Neuronal stem cell (in vitro differentiated cells): ENCODE data around the gene ZNF81. TPM values are rescaled to one million over a fixed set of nuclear protein-coding genes. Genes with fewer than 3 reads are reported as not detected.
A peak's percentile ranks its signal among the peaks of the same experiment; 100 is the strongest.

Experiments
- DNase-seq: peaks from one replicate; pipeline ENCODE4 v3.0.0-alpha.2; 2013; ENCODE audit warnings: low spot score
- H2AFZ ChIP-seq: one replicate; pipeline ENCODE4 v1.6.1; 2013; ENCODE audit warnings: mild to moderate bottlenecking, low read length, inconsistent platforms
- H2AK5ac ChIP-seq: 2 replicates; pipeline ENCODE4 v1.6.1; 2013; ENCODE audit warnings: low read depth, mild to moderate bottlenecking, inconsistent platforms, low read length, moderate library complexity, mixed read lengths
- H2BK120ac ChIP-seq: 2 replicates; pipeline ENCODE4 v1.6.1; 2013; ENCODE audit warnings: low read depth, mild to moderate bottlenecking, inconsistent platforms, low read length, moderate library complexity, mixed read lengths
- H2BK12ac ChIP-seq: one replicate; pipeline ENCODE4 v1.6.1; 2013; ENCODE audit warnings: low read length, inconsistent platforms
- H2BK15ac ChIP-seq: 2 replicates; pipeline ENCODE4 v1.6.1; 2013; ENCODE audit warnings: mild to moderate bottlenecking, low read length, inconsistent platforms, mixed read lengths
- H2BK5ac ChIP-seq: one replicate; pipeline ENCODE4 v1.6.1; 2013; ENCODE audit warnings: inconsistent platforms, mild to moderate bottlenecking, low read length, moderate library complexity
- H3K14ac ChIP-seq: one replicate; pipeline ENCODE4 v1.6.1; 2013; ENCODE audit warnings: low read length, inconsistent platforms
- H3K18ac ChIP-seq: 2 replicates; pipeline ENCODE4 v1.6.1; 2013; ENCODE audit warnings: low read length, inconsistent platforms
- H3K23ac ChIP-seq: 2 replicates; pipeline ENCODE4 v1.6.1; 2013; ENCODE audit warnings: low read depth, mild to moderate bottlenecking, mixed read lengths, low read length, inconsistent platforms; ENCODE audit not compliant: poor library complexity
- H3K27ac ChIP-seq: replicated peaks from 3 replicates; pipeline ENCODE4 v1.5.1; 2013; ENCODE audit warnings: low read length, inconsistent platforms
- H3K27me3 ChIP-seq, 3 experiments: 2 replicates each; pipeline ENCODE4 v1.6.1; 2013; ENCODE audit warnings: low read length in 3 of 3, mild to moderate bottlenecking in 2 of 3, inconsistent platforms in 1 of 3, low read depth in 1 of 3, mixed read lengths in 1 of 3, moderate library complexity in 1 of 3; ENCODE audit not compliant: control insufficient read depth in 3 of 3, insufficient read depth in 3 of 3
- H3K36me3 ChIP-seq, 2 donors: replicated peaks in 1 of 2; 2 replicates each; pipeline ENCODE4 v1.6.1; 2013; ENCODE audit warnings: low read length in 2 of 2; ENCODE audit not compliant: control insufficient read depth in 2 of 2, insufficient read depth in 2 of 2
- H3K4ac ChIP-seq: 2 replicates; pipeline ENCODE4 v1.6.1; 2013; ENCODE audit warnings: inconsistent platforms, mild to moderate bottlenecking, low read length, moderate library complexity
- H3K4me1 ChIP-seq, 2 donors: 1 replicate in 1 of 2; 2 replicates in 1 of 2; pipeline ENCODE4 v1.6.1; 2013; ENCODE audit warnings: low read length in 2 of 2, low read depth in 1 of 2; ENCODE audit not compliant: control insufficient read depth in 2 of 2, insufficient read depth in 1 of 2
- H3K4me2 ChIP-seq: one replicate; pipeline ENCODE4 v1.6.1; 2013; ENCODE audit warnings: mild to moderate bottlenecking, low read length, inconsistent platforms; ENCODE audit not compliant: insufficient read depth, poor library complexity, severe bottlenecking
- H3K4me3 ChIP-seq, 2 donors: 2 replicates each; pipeline ENCODE4 v1.5.1; 2013; ENCODE audit warnings: low read length in 2 of 2, mild to moderate bottlenecking in 2 of 2, inconsistent platforms in 1 of 2, moderate library complexity in 1 of 2
- H3K79me1 ChIP-seq: one replicate; pipeline ENCODE4 v1.6.1; 2013; ENCODE audit warnings: low read depth, mild to moderate bottlenecking, inconsistent platforms, low read length, moderate library complexity
- H3K9ac ChIP-seq: one replicate; pipeline ENCODE4 v1.6.1; 2013; ENCODE audit warnings: mild to moderate bottlenecking, low read depth, low read length, inconsistent platforms; ENCODE audit not compliant: poor library complexity
- H3K9me3 ChIP-seq, 2 donors: replicated peaks in 1 of 2; 2 replicates each; pipeline versions ENCODE3 to v1.6.1; 2013; ENCODE audit warnings: low read length in 2 of 2, mild to moderate bottlenecking in 2 of 2, inconsistent platforms in 1 of 2, low read depth in 1 of 2, mixed read lengths in 1 of 2, moderate library complexity in 1 of 2; ENCODE audit not compliant: control insufficient read depth in 2 of 2, insufficient read depth in 1 of 2
- H4K8ac ChIP-seq: one replicate; pipeline ENCODE4 v1.6.1; 2013; ENCODE audit warnings: low read depth, mild to moderate bottlenecking, inconsistent platforms, low read length, moderate library complexity
- H4K91ac ChIP-seq: one replicate; pipeline ENCODE4 v1.6.1; 2013; ENCODE audit warnings: low read length, low read depth, mild to moderate bottlenecking, inconsistent platforms; ENCODE audit not compliant: poor library complexity
- WGBS, 2 donors: extraction: QIAGEN DNeasy Blood & Tissue Kit; methylation state at CpG; one replicate each; pipeline ENCODE4 v1.1.7; 2013; ENCODE audit warnings: missing lambda C conversion rate in 2 of 2, mixed read lengths in 1 of 2; ENCODE audit not compliant: insufficient read length in 2 of 2, insufficient replicate concordance in 1 of 2; ENCODE audit errors: extremely low coverage in 2 of 2; 5-methylcytosine and 5-hydroxymethylcytosine counted together
- polyA plus RNA-seq, 2 experiments: library from polyadenylated mRNA; stranded (reverse); fragments of 200-250 nt; gene quantifications; one replicate each; pipeline ENCODE4 v1.2.3, GENCODE V29; 2013

Gene ZNF81
- polyA plus RNA-seq (2013, experiment 1 of 2) = 3.8 TPM
- polyA plus RNA-seq (2013, experiment 2 of 2) = 4.3 TPM

DNA sequence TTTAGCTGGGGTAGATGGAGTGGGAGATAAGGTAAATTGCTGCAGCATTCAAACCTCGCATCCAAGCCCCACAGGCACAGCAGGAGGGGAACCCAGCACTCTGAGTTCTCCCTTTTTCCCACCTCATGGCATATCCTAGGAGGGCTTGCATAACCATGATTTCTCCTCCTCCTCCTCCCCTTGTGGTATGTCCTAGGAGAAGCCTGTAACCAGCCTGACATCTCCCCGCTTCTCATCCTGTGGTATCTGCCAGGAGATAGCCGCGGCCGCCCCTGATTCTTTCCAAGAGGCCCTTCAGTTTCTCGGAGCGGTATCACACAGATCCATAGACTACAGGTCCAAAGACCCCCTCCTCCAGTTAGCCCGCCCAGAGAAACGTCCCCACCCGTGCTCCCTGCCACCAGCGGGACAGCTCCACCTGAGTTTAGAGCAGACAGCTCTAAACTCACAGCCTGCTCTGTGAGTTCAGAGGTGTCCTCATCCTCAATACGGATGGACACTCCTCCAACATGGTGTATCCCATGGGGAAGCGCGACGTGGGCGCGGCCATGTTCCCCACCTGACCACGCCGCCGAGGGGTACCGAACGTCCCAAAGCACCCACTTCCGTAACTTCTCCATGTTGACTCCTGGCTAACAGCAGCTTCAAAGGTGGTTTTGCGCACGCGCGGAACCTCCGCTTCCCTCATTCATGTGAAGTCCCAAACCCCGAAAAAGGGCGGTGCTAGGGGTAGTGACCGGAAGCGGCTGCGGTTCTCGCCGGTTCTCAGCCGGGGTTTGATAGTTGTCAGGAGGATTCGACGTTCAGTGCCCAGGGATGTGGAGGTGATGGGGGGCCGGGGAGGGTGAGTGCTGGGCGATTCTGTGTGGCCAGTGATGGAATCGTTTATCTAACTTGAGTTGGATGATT is at the start of gene ZNF81:
Gene ZNF81, plus strand, starts transcription at position 739 of the 909 bp plus-strand sequence. CDS start 9,366 bp downstream, outside the sequence.
- Histone ChIP-seq H3K14ac (no peak within 1 kb of the TSS), H2BK15ac (no peak within 1 kb of the TSS), H3K4me1 (no peaks in the 10 kb centered on the region), H2AK5ac (no peak within 1 kb of the TSS), H3K79me1 (no peaks in the 10 kb centered on the region), H3K4ac (no peak within 1 kb of the TSS), H2BK12ac (no peak within 1 kb of the TSS), H2BK5ac (no peak within 1 kb of the TSS), H2BK120ac (no peak within 1 kb of the TSS), H3K4me2 (peak within 1 kb of the TSS; percentile 40), H4K91ac (no peak within 1 kb of the TSS), H3K18ac (no peak within 1 kb of the TSS), H3K27me3 (no peaks in the 10 kb centered on the region), H3K4me3 (peak within 1 kb of the TSS; percentile 80 to 81), H3K27ac (peak within 1 kb of the TSS; percentile 12), H3K36me3 (no peaks in the 10 kb centered on the region), H4K8ac (no peak within 1 kb of the TSS), H3K23ac (no peak within 1 kb of the TSS), H3K9me3 (no peaks in the 10 kb centered on the region), H3K9ac (peak within 1 kb of the TSS; percentile 77), H2AFZ (peak within 1 kb of the TSS; percentile 97)
- no CpG with 5 or more reads among the region's 41 CpGs for WGBS, 2 donors
- peak; percentile 91 for DNase-seq

DNA sequence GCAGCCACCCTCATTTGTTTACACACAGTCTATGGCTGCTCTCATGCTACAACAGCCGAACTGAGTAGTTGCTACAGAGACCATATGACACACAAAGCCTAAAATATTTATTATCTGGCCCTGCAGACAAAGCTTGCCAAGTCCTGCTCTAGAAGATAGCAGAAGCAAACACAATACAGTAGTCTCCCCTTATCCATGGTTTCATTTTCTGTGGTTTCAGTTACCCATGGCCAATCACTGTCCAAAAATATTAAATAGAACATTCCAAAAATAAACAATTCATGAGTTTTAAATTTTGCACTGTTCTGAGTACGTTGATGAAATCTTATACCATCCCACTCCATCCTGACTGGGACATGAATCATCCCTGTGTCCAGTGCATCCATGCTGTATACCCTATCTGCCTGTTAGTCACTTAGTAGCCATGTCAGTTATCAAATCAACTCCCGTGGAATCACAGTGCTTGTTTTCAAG is 40.2 kb upstream of the ZNF81 start:
- Histone ChIP-seq H2AK5ac (no peak overlapping the region), H2BK5ac (no peak overlapping the region), H3K14ac (no peak overlapping the region), H2BK15ac (no peak overlapping the region), H3K4me3 (no peak overlapping the region), H3K79me1 (no peaks in the 10 kb centered on the region), H3K18ac (no peak overlapping the region), H3K36me3 (no peaks in the 10 kb centered on the region), H3K23ac (no peak overlapping the region), H3K4me1 (no peaks in the 10 kb centered on the region), H3K9me3 (no peaks in the 10 kb centered on the region), H3K4ac (no peak overlapping the region), H2AFZ (no peak overlapping the region), H3K9ac (no peak overlapping the region), H3K27ac (no peak overlapping the region), H2BK12ac (no peak overlapping the region), H4K91ac (no peak overlapping the region), H2BK120ac (no peak overlapping the region), H3K27me3 (peaks cover 0 to 24% (median 0%) of the 10 kb centered on the region in 3 experiments), H3K4me2 (no peak overlapping the region), H4K8ac (no peak overlapping the region)
- no peak for DNase-seq
- WGBS, 2 donors = no CpG with 5 or more reads among the region's 3 CpGs

DNA sequence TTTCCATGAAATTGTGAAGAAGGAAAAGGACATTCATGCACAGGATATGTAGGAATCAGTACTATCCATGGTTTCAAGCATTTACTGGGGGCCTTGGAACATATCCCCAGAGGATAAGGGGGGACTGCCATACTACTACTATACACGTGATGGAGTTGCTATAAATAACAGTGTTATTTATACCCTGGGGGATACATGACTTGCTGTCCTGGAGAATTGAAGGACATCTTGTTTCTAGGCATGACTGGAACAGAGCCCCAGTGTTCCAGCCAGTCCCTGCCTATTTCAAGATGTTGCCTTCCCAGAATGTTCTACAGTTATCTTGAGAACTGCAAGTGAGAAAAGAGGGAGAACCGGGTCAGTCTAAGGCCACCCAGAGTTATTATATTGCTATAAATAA is 39.6 kb upstream of the ZNF81 start:
- no peak overlapping the region for H2AFZ ChIP-seq
- H3K4me3 ChIP-seq = no peak overlapping the region
- H3K14ac ChIP-seq = no peak overlapping the region
- H3K4me2 ChIP-seq = no peak overlapping the region
- H3K79me1 ChIP-seq = no peaks in the 10 kb centered on the region
- H4K8ac ChIP-seq = no peak overlapping the region
- no peak overlapping the region for H2BK120ac ChIP-seq
- no peak overlapping the region for H2BK5ac ChIP-seq
- no CpG with 5 or more reads among the region's 2 CpGs for WGBS, 2 donors
- DNase-seq = no peak
- no peak overlapping the region for H3K9ac ChIP-seq
- no peak overlapping the region for H3K23ac ChIP-seq
- no peak overlapping the region for H3K27ac ChIP-seq
- H4K91ac ChIP-seq = no peak overlapping the region
- H3K9me3 ChIP-seq = no peaks in the 10 kb centered on the region
- H2BK15ac ChIP-seq = no peak overlapping the region
- no peaks in the 10 kb centered on the region for H3K4me1 ChIP-seq
- H2AK5ac ChIP-seq = no peak overlapping the region
- H3K18ac ChIP-seq = no peak overlapping the region
- peaks cover 0 to 24% (median 0%) of the 10 kb centered on the region in 3 experiments for H3K27me3 ChIP-seq
- no peaks in the 10 kb centered on the region for H3K36me3 ChIP-seq
- no peak overlapping the region for H2BK12ac ChIP-seq
- no peak overlapping the region for H3K4ac ChIP-seq

DNA sequence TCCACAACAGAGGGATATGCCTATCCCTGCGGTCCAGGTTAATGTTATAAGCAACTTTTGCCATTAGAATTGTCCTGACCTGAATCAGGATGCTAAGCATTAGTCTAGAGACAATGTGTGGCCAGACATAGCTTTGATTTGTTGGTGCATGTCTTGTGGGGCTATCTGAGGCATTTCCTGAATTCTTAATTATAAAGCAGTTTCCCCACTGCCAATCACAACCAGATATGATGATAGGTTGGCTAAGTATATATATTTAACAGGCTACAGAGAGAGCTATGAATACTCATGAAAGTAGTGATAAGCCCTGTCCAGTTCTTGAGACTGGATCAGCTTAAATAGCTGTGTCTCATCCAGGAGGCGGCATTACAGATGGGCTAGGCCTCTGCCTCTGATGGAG is 37.8 kb upstream of the ZNF81 start:
- Histone ChIP-seq H3K9me3 (no peaks in the 10 kb centered on the region), H3K36me3 (no peaks in the 10 kb centered on the region), H2BK120ac (no peak overlapping the region), H3K23ac (no peak overlapping the region), H3K27me3 (peaks cover 0 to 27% (median 0%) of the 10 kb centered on the region in 3 experiments), H4K8ac (no peak overlapping the region), H2BK5ac (no peak overlapping the region), H2AFZ (no peak overlapping the region), H3K4ac (no peak overlapping the region), H2BK12ac (no peak overlapping the region), H4K91ac (no peak overlapping the region), H3K18ac (no peak overlapping the region), H3K14ac (no peak overlapping the region), H3K79me1 (no peaks in the 10 kb centered on the region), H3K4me2 (no peak overlapping the region), H3K9ac (no peak overlapping the region), H3K4me3 (no peak overlapping the region), H2BK15ac (no peak overlapping the region), H3K4me1 (no peaks in the 10 kb centered on the region), H3K27ac (no peak overlapping the region), H2AK5ac (no peak overlapping the region)
- no CpG with 5 or more reads among the region's 2 CpGs for WGBS, 2 donors
- no peak for DNase-seq
